Neural progenitor cell (in vitro differentiated cells): Measurements from ENCODE around the gene KLHL35.

Experiments
- CTCF ChIP-seq: fragments of 200-600 bp; sonication (generic); IDR thresholded peaks from 2 replicates; pipeline ENCODE4 v1.5.1; 2017; ENCODE audit warnings: antibody characterized with exemption, mild to moderate bottlenecking
- EZH2 ChIP-seq: fragments of 200-600 bp; sonication (generic); IDR thresholded peaks from 2 replicates; pipeline ENCODE4 v1.6.1; 2017; ENCODE audit warnings: antibody characterized with exemption, mild to moderate bottlenecking, moderate library complexity
- EZH2phosphoT487 ChIP-seq: fragments of 200-600 bp; sonication (generic); IDR thresholded peaks from 2 replicates; pipeline ENCODE4 v1.6.1; 2017; ENCODE audit warnings: antibody characterized with exemption

GRCh38 chr11:75420224-75421034, 12.6 kb downstream of the KLHL35 start:
- no peak for TF ChIP-seq CTCF
- no peak for TF ChIP-seq EZH2phosphoT487
- TF ChIP-seq EZH2: no peak
